OCI-LY1 (cell line): ENCODE measurements around the gene TBC1D2B.

Source experiments
- H2AFZ ChIP-seq: fragments of 200-600 bp; sonication (generic), shearing (Covaris generic); 2 replicates; pipeline ENCODE4 v1.6.0; 2014; ENCODE audit warnings: antibody characterized with exemption, mild to moderate bottlenecking, low read length
- H3F3A ChIP-seq: fragments of 200-600 bp; sonication (generic), shearing (Covaris generic); 2 replicates; pipeline ENCODE4 v1.6.0; 2014; ENCODE audit warnings: mild to moderate bottlenecking, antibody characterized with exemption, low read length, moderate library complexity; ENCODE audit not compliant: insufficient read depth
- H3K27ac ChIP-seq: fragments of 200-600 bp; sonication (generic); 2 replicates; pipeline ENCODE4 v1.5.1; 2014; ENCODE audit warnings: low read length, mixed run types, mild to moderate bottlenecking, low read depth; ENCODE audit not compliant: poor library complexity, severe bottlenecking
- H3K27me3 ChIP-seq: fragments of 200-600 bp; sonication (generic); 2 replicates; pipeline ENCODE4 v1.6.0; 2014; ENCODE audit warnings: antibody characterized with exemption, mild to moderate bottlenecking, low read length, moderate library complexity; ENCODE audit not compliant: insufficient read depth
- H3K36me3 ChIP-seq: fragments of 200-600 bp; sonication (generic); 2 replicates; pipeline ENCODE4 v1.6.1; 2014; ENCODE audit warnings: mild to moderate bottlenecking, antibody characterized with exemption, low read length, moderate library complexity, mixed read lengths; ENCODE audit not compliant: insufficient read depth
- H3K4me1 ChIP-seq: fragments of 200-600 bp; sonication (generic); 2 replicates; pipeline ENCODE4 v1.5.1; 2014; ENCODE audit warnings: mild to moderate bottlenecking, low read length, moderate library complexity; ENCODE audit not compliant: insufficient read depth, severe bottlenecking
- H3K4me2 ChIP-seq: fragments of 200-600 bp; sonication (generic), shearing (Covaris generic); 2 replicates; pipeline ENCODE4 v1.6.1; 2014; ENCODE audit warnings: low read length
- H3K4me3 ChIP-seq: fragments of 200-600 bp; sonication (generic); 2 replicates; pipeline ENCODE4 v1.5.1; 2014; ENCODE audit warnings: low read length, low read depth, mild to moderate bottlenecking, mixed read lengths; ENCODE audit not compliant: poor library complexity, severe bottlenecking
- H3K79me2 ChIP-seq: fragments of 200-600 bp; shearing (Covaris generic); 2 replicates; pipeline ENCODE4 v1.6.1; 2016; ENCODE audit warnings: mixed run types, low read length, mixed read lengths; ENCODE audit not compliant: insufficient read depth
- H3K9ac ChIP-seq: fragments of 200-600 bp; sonication (generic), shearing (Covaris generic); 2 replicates; pipeline ENCODE4 v1.6.1; 2014; ENCODE audit warnings: mild to moderate bottlenecking, low read length, mixed read lengths
- H3K9me2 ChIP-seq: fragments of 200-600 bp; sonication (generic), shearing (Covaris generic); 2 replicates; pipeline ENCODE4 v1.6.1; 2014; ENCODE audit warnings: low read depth, mild to moderate bottlenecking, low read length, mixed read lengths
- H3K9me3 ChIP-seq: fragments of 200-600 bp; shearing (Covaris generic); 2 replicates; pipeline ENCODE4 v1.6.1; 2014; ENCODE audit warnings: low read length, mixed read lengths
- H4K20me1 ChIP-seq: fragments of 200-600 bp; sonication (generic), shearing (Covaris generic); 2 replicates; pipeline ENCODE4 v1.6.0; 2016; ENCODE audit warnings: mild to moderate bottlenecking, low read length; ENCODE audit not compliant: insufficient read depth
- EZH2 ChIP-seq: fragments of 200-600 bp; sonication (generic), shearing (Covaris generic); IDR thresholded peaks from 2 replicates; pipeline ENCODE4 v1.8.0; 2017; ENCODE audit warnings: borderline replicate concordance, mixed run types, mild to moderate bottlenecking, antibody characterized with exemption, low read length, moderate library complexity, mixed read lengths
- TF ChIP-seq, protein P1 (sequence below): fragments of 200-600 bp; sonication (generic), shearing (Covaris generic); IDR thresholded peaks from 2 replicates; pipeline ENCODE4 v1.5.1; 2017; ENCODE audit warnings: mild to moderate bottlenecking, antibody characterized with exemption, low read length, moderate library complexity, mixed read lengths

Gene TBC1D2B

DNA sequence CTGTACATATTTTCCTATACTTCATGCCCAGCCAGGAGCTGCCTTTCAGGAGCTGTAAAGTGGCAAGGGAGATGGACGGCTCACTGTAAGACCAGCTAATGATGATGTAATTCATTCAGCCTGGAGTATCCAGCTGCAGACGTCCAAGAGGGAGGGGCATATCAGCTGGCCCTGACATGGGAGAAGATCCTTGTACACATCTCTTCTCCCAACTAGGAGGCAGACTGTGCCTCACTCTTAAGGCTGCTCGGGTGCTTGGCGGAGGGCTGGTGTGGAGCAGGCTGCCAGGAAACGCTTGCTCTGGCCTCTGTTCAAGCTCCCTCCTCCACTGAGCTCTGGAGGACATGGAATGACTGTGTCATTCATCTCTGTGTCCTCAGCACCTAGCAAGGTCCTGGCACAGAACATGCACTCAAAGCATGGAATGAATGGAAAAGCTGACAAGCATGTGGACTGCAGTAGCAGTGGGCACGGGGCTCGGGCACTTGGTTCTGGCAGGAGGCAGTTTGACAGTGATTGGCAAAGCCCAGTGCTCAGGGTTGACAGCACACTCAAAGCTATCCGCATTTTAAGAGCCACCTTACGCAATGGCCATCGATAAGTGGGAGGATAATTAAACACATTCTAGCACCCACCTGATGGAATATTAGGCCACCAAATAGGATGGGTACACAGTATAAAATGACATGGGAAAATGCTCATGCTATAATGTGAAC lies 72.4 kb downstream of the TBC1D2B start:
- Histone ChIP-seq H2AFZ (no peak overlapping the region), H3K9me3 (no peaks in the 10 kb centered on the region), H3K27me3 (no peaks in the 10 kb centered on the region)

DNA sequence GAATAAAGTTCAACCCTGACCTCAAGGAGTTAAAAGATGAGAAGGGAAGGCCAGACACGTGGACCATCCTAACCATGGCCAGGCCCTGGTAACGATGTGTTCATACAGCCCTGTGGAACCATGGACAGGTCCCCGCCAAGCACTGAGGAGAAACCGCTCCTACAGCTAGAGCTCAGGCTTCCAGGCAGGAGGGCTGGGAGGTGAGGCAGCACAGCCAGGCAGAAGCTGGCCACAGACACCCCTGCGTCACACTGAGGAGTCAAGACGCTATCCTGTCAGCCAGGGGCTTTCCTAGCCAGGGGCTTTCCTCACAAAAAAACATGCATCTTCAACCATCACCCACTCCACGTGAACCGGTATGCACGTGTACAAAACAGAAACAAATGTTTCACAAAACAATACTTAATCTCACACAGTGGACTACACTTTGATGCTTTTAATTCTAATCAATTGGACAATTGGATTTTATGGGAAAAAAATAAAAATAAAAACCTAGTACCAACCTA lies 73.2 kb downstream of the TBC1D2B start:
- Histone ChIP-seq H3K9me2 (no peaks in the 10 kb centered on the region), H3K4me2 (no peak overlapping the region), H3K79me2 (no peaks in the 10 kb centered on the region), H3K4me3 (no peak overlapping the region), H3K36me3 (peaks cover 73% of the 10 kb centered on the region; the same call in 1 of the 2 replicates), H3K27ac (no peak overlapping the region), H3K27me3 (no peaks in the 10 kb centered on the region), H2AFZ (no peak overlapping the region), H3K4me1 (peaks cover 4% of the 10 kb centered on the region), H3K9ac (no peak overlapping the region), H3K9me3 (no peaks in the 10 kb centered on the region), H4K20me1 (no peaks in the 10 kb centered on the region), H3F3A (no peaks in the 10 kb centered on the region)
- TF ChIP-seq, protein P1, sequence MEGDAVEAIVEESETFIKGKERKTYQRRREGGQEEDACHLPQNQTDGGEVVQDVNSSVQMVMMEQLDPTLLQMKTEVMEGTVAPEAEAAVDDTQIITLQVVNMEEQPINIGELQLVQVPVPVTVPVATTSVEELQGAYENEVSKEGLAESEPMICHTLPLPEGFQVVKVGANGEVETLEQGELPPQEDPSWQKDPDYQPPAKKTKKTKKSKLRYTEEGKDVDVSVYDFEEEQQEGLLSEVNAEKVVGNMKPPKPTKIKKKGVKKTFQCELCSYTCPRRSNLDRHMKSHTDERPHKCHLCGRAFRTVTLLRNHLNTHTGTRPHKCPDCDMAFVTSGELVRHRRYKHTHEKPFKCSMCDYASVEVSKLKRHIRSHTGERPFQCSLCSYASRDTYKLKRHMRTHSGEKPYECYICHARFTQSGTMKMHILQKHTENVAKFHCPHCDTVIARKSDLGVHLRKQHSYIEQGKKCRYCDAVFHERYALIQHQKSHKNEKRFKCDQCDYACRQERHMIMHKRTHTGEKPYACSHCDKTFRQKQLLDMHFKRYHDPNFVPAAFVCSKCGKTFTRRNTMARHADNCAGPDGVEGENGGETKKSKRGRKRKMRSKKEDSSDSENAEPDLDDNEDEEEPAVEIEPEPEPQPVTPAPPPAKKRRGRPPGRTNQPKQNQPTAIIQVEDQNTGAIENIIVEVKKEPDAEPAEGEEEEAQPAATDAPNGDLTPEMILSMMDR = no peak
- no peak for TF ChIP-seq EZH2

More for the DNA sequence above, 72.4 kb downstream of the TBC1D2B start:
- TF ChIP-seq, protein P1 = no peak
- TF ChIP-seq EZH2 = no peak
- Histone ChIP-seq H3K27ac (no peak overlapping the region), H3K4me2 (no peak overlapping the region), H4K20me1 (no peaks in the 10 kb centered on the region), H3F3A (no peaks in the 10 kb centered on the region), H3K79me2 (no peaks in the 10 kb centered on the region), H3K36me3 (peaks cover 75% of the 10 kb centered on the region; the same call in 1 of the 2 replicates), H3K9ac (no peak overlapping the region), H3K9me2 (no peaks in the 10 kb centered on the region), H3K4me3 (no peak overlapping the region), H3K4me1 (peaks cover 4% of the 10 kb centered on the region)

DNA sequence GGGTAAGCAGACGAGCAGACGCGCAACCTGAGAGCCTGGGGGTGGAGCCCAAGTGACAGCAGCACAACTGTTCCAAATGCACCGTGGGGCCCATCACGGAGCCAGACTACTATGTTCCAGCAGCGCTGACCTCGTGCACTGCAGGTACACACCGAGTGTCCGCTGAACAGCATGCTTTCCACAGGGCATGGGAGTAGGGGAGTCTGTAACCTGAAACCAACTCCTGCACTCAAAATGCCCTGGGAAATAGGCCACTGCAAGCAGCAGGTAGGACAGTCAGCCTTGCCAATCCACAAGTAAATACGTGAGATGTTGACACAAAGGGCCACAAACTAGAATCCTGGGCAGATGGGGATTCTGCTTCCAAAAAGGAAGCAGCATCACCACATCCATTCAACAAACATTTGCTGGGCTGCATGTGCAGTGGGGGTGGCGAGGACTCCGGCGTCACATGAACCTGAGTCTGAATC lies 73.9 kb downstream of the TBC1D2B start:
- Histone ChIP-seq H3K4me1 (peaks cover 4% of the 10 kb centered on the region), H3K36me3 (peaks cover 73% of the 10 kb centered on the region; the same call in 1 of the 2 replicates), H3K27ac (no peak overlapping the region)

More for the DNA sequence above, 73.9 kb downstream of the TBC1D2B start:
- TF ChIP-seq EZH2 = no peak
- H3K9ac ChIP-seq = no peak overlapping the region
- H3K9me2 ChIP-seq = no peaks in the 10 kb centered on the region
- no peak overlapping the region for H3K4me2 ChIP-seq
- no peaks in the 10 kb centered on the region for H3K9me3 ChIP-seq
- H3K27me3 ChIP-seq = no peaks in the 10 kb centered on the region
- no peak overlapping the region for H3K4me3 ChIP-seq
- H3F3A ChIP-seq = no peaks in the 10 kb centered on the region
- no peaks in the 10 kb centered on the region for H3K79me2 ChIP-seq
- H4K20me1 ChIP-seq = no peaks in the 10 kb centered on the region
- no peak overlapping the region for H2AFZ ChIP-seq
